HepG2 (cell line): ENCODE measurements around the gene MAP2K5. TPM values are rescaled to one million over a fixed set of nuclear protein-coding genes. Genes with fewer than 3 reads are reported as not detected.

Experiments
- AFF4 ChIP-seq: sonication (generic); formaldehyde crosslinking; IDR thresholded peaks from 2 replicates; pipeline ENCODE4 v1.4.0; 2020; ENCODE audit warnings: missing genetic modification reagents
- ARNT ChIP-seq: fragments of 450-650 bp; IDR thresholded peaks from 2 replicates; pipeline ENCODE4 v1.6.1; 2017
- CREBL2 ChIP-seq: sonication (generic); formaldehyde crosslinking; IDR thresholded peaks from 2 replicates; pipeline ENCODE4 v1.8.1; 2023; ENCODE audit warnings: missing genetic modification reagents, mild to moderate bottlenecking, borderline replicate concordance
- E2F2 ChIP-seq: sonication (generic); formaldehyde crosslinking; IDR thresholded peaks from 2 replicates; pipeline ENCODE4 v1.4.0; 2020; ENCODE audit warnings: missing genetic modification reagents, borderline replicate concordance
- GATAD1 ChIP-seq: IDR thresholded peaks from 2 replicates; pipeline ENCODE4 v1.6.1; 2016; ENCODE audit warnings: missing genetic modification reagents, missing compliant biosample characterization
- KDM5A ChIP-seq: fragments of 200-600 bp; sonication (generic); IDR thresholded peaks from 2 replicates; pipeline ENCODE4 v1.7.0; 2018; ENCODE audit warnings: antibody characterized with exemption, mild to moderate bottlenecking, low read length, borderline replicate concordance
- MIXL1 ChIP-seq: IDR thresholded peaks from 2 replicates; pipeline ENCODE4 v1.6.1; 2016
- MTF2 ChIP-seq: sonication (generic); formaldehyde crosslinking; IDR thresholded peaks from 2 replicates; pipeline ENCODE4 v1.5.0; 2020; ENCODE audit warnings: missing genetic modification reagents, borderline replicate concordance
- NFIB ChIP-seq: sonication (generic); formaldehyde crosslinking; IDR thresholded peaks from 2 replicates; pipeline ENCODE4 v1.9.0; 2021; ENCODE audit warnings: missing genetic modification reagents, mild to moderate bottlenecking, borderline replicate concordance
- PAX8 ChIP-seq: sonication (generic); formaldehyde crosslinking; IDR thresholded peaks from 2 replicates; pipeline ENCODE4 v1.8.0; 2022; ENCODE audit warnings: mild to moderate bottlenecking, missing genetic modification reagents, borderline replicate concordance
- TBX2 ChIP-seq: sonication (generic); formaldehyde crosslinking; IDR thresholded peaks from 2 replicates; pipeline ENCODE4 v1.5.0; 2020; ENCODE audit warnings: missing genetic modification reagents, mild to moderate bottlenecking, borderline replicate concordance
- ZBTB20 ChIP-seq: sonication (generic); formaldehyde crosslinking; IDR thresholded peaks from 2 replicates; pipeline ENCODE4 v1.8.1; 2023; ENCODE audit warnings: missing genetic modification reagents, low read depth, mild to moderate bottlenecking, borderline replicate concordance
- ZFP36L1 ChIP-seq: sonication (generic); formaldehyde crosslinking; IDR thresholded peaks from 2 replicates; pipeline ENCODE4 v1.8.0; 2022; ENCODE audit warnings: mild to moderate bottlenecking, missing genetic modification reagents, moderate library complexity
- ZNF136 ChIP-seq: sonication (generic); formaldehyde crosslinking; IDR thresholded peaks from 2 replicates; pipeline ENCODE4 v1.8.1; 2022; ENCODE audit warnings: low read depth, mild to moderate bottlenecking, moderate library complexity, missing genetic modification reagents
- ZNF335 ChIP-seq: sonication (generic); formaldehyde crosslinking; IDR thresholded peaks from 2 replicates; pipeline ENCODE4 v1.4.0; 2020; ENCODE audit warnings: missing genetic modification reagents
- ZNF720 ChIP-seq: sonication (generic); formaldehyde crosslinking; IDR thresholded peaks from 2 replicates; pipeline ENCODE4 v1.4.0; 2020; ENCODE audit warnings: missing genetic modification reagents
- ZNF770 ChIP-seq: sonication (generic); formaldehyde crosslinking; IDR thresholded peaks from 2 replicates; pipeline ENCODE4 v1.5.0; 2020; ENCODE audit warnings: mild to moderate bottlenecking, missing genetic modification reagents
- polyA plus RNA-seq, 8 experiments: library from polyadenylated mRNA; depleted of rRNA in 3 of 8; stranded (reverse) in 7 of 8; unstranded in 1 of 8; fragments of >200 nt; fragmentation: Illumina TruSeq in 4 of 8; extraction: Trizol in 4 of 8; gene quantifications; 2 replicates each; pipeline versions ENCODE4 v1.2.1 to v1.2.3, GENCODE V29; 2011 to 2016; ENCODE audit warnings: low read depth in 4 of 8, missing spikeins in 1 of 8, mixed read lengths in 1 of 8; ENCODE audit not compliant: insufficient read depth in 1 of 8
- total RNA-seq, 5 experiments: library from RNA; depleted of rRNA; stranded (reverse); fragments of >200 nt; fragmentation: Illumina TruSeq; extraction: Trizol; gene quantifications; 2 replicates each; pipeline ENCODE4 v1.2.3, GENCODE V29; 2016; ENCODE audit warnings: low read depth in 1 of 5
- TF ChIP-seq, protein P1 (sequence below): sonication (generic); formaldehyde crosslinking; IDR thresholded peaks from 2 replicates; pipeline ENCODE4 v1.5.1; 2020; ENCODE audit warnings: mild to moderate bottlenecking, missing genetic modification reagents

The MAP2K5 gene
- total and polyA plus RNA-seq, 2 of the 13 experiments (the other 11 are each of a cell fraction or from before 2014, with no cell fraction given): 4.0 to 4.3 TPM

DNA sequence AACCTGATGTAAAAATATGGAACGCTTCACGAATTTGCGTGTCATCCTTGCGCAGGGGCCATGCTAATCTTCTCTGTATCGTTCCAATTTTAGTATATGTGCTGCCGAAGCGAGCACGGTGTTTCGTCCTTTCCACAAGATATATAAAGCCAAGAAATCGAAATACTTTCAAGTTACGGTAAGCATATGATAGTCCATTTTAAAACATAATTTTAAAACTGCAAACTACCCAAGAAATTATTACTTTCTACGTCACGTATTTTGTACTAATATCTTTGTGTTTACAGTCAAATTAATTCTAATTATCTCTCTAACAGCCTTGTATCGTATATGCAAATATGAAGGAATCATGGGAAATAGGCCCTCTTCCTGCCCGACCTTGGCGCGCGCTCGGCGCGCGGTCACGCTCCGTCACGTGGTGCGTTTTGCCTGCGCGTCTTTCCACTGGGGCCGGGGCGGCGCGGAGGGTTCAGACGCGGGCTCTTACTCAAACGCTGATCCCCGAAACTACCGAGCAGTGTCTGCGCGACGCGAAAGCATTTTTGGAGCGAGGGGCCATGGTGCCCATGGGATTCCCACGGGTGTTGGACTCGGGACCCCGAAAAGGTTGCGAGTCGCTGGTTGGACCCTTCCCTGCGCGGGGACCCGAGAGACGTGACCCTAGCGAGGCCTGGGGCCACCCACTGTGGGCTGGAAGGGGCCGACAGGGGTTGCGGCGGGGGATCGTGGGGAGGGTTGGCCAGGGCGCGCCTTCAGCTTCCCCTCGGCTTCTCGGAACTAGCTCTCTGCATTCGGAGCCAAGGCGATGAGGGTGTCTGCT lies 297.6 kb downstream of the MAP2K5 start, which contains the start of gene RNU6-1 (continued):
- TF ChIP-seq E2F2 (CRISPR knock-in tag): 0 out of 2 replicates have a peak, but pooled peaks have one; percentile 31
- TF ChIP-seq NFIB: no peak
- TF ChIP-seq, protein P1, sequence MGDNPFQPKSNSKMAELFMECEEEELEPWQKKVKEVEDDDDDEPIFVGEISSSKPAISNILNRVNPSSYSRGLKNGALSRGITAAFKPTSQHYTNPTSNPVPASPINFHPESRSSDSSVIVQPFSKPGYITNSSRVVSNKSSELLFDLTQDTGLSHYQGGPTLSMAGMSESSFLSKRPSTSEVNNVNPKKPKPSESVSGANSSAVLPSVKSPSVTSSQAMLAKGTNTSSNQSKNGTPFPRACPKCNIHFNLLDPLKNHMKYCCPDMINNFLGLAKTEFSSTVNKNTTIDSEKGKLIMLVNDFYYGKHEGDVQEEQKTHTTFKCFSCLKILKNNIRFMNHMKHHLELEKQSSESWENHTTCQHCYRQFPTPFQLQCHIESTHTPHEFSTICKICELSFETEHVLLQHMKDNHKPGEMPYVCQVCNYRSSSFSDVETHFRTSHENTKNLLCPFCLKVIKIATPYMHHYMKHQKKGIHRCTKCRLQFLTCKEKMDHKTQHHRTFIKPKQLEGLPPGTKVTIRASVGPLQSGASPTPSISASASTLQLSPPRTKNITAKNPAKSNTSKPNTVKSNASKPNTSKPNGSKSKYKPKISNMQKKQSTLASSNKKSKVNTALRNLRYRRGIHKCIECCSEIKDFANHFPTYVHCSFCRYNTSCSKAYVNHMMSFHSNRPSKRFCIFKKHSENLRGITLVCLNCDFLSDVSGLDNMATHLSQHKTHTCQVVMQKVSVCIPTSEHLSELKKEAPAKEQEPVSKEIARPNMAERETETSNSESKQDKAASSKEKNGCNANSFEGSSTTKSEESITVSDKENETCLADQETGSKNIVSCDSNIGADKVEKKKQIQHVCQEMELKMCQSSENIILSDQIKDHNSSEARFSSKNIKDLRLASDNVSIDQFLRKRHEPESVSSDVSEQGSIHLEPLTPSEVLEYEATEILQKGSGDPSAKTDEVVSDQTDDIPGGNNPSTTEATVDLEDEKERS (CRISPR knock-in tag): peak; percentile 83; the same call in 1 of the 2 replicates
- no peak; the same call in 1 of the 2 replicates for TF ChIP-seq TBX2
- no peak for TF ChIP-seq PAX8
- no peak for TF ChIP-seq MIXL1 (CRISPR knock-in tag)
- no peak; the same call in 1 of the 2 replicates for TF ChIP-seq ZNF335
- TF ChIP-seq ARNT: no peak
- no peak; the same call in 1 of the 2 replicates for TF ChIP-seq ZFP36L1 (CRISPR knock-in tag)
- no peak for TF ChIP-seq ZNF136
- peak; percentile 40 for TF ChIP-seq GATAD1 (CRISPR knock-in tag)
- TF ChIP-seq KDM5A: peak; percentile 41; the same call in 1 of the 2 replicates
- no peak for TF ChIP-seq AFF4 (CRISPR knock-in tag)
- no peak for TF ChIP-seq ZNF720 (CRISPR knock-in tag)
- TF ChIP-seq ZBTB20 (CRISPR knock-in tag): no peak
- TF ChIP-seq CREBL2 (CRISPR knock-in tag): no peak
- TF ChIP-seq ZNF770 (CRISPR knock-in tag): no peak
- no peak for TF ChIP-seq MTF2 (CRISPR knock-in tag)
